AML-193 (cell line): Measurements from ENCODE around the gene INSM1.
A peak's percentile ranks its signal among the peaks of the same experiment; 100 is the strongest.
"Not testable (repeated sequence)": the region's sequence is repeated elsewhere in the genome, so short reads cannot be mapped to it uniquely, and the experiment has no call there.

ENCODE experiments used
- DNase-seq, 2 experiments: peaks; one replicate each; lab custom pipeline; 2025; lab: John Stamatoyannopoulos, UW

The INSM1 gene, protein sequence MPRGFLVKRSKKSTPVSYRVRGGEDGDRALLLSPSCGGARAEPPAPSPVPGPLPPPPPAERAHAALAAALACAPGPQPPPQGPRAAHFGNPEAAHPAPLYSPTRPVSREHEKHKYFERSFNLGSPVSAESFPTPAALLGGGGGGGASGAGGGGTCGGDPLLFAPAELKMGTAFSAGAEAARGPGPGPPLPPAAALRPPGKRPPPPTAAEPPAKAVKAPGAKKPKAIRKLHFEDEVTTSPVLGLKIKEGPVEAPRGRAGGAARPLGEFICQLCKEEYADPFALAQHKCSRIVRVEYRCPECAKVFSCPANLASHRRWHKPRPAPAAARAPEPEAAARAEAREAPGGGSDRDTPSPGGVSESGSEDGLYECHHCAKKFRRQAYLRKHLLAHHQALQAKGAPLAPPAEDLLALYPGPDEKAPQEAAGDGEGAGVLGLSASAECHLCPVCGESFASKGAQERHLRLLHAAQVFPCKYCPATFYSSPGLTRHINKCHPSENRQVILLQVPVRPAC

DNA sequence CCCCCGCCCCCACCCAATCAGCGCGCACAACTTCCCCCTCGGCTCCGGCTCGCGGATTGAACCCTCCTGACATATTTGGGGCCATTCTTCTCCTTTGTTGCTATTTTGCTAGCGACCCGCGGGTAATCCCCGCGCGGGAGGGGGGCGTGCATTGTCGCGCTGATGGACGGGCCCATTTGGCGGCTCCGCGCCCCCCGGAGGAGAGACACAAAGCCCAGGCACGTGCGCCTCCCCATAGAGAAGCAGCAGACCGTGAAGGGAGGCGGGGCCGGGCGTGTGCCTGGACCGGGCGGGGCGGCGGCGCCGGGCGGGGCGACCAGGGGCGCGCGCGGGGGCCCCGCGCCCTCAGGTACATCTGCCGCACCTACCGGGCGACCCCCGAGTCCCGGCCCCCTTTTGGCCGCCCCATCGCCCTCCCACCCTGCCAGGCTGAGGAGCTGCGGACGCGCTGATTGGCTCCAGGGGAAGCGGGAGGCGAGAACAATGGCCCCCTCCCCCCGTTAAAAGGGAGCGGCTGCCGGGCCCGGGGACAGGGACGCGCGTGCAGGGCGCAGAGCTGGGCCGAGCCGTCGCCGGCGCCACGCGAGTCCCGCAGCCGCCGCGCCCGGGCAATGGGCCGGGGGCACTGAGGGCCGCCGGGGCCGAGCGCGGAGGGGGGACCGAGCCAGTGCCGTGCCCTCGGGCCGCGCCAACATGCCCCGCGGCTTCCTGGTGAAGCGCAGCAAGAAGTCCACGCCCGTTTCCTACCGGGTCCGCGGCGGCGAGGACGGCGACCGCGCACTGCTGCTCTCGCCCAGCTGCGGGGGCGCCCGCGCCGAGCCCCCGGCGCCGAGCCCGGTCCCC, at the start of gene INSM1:
Gene INSM1 (plus strand): TSS at position 530 of the 843 bp plus-strand sequence. CDS start 164 bp downstream, at position 694.
- no peak for DNase-seq

DNA sequence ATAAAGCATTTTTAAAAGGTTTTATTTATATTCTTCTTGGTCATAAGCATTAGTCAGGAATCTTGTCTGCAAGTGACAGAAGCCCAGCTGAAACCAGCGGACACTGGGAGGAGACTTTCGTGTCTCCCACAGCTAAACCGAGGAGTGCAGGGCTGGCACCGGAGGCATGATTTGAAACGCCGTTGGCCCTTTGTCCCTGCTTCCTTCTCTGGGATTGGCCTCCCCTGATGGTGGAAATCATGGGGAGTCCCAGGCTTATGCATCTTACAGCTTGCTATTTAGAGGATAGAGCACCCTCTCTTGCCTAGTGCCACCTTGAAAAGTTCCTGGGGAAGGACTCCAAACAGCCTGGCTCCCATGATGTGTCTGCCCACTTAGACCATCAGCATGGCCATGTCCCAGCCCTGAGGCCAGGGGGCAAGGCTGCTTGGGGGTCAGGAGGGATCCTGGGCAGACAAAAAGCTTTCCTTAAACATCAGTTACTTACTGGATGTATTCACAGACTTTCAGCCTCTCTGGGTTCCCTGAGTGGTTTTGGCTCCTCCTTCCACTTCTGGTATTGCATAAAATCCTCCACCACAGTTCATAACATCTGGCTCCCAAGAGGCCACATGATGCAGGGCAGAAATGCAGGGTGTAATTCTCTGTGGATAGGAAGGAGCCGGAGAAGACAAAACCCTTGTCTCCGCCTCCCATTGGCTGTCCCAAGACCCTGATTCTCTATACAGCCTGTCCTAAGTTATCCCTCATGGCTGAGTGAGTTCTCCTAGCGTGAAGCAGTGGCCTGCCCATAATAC, 49.3 kb upstream of the INSM1 start:
- peak; percentile 61 to 80 for DNase-seq

DNA sequence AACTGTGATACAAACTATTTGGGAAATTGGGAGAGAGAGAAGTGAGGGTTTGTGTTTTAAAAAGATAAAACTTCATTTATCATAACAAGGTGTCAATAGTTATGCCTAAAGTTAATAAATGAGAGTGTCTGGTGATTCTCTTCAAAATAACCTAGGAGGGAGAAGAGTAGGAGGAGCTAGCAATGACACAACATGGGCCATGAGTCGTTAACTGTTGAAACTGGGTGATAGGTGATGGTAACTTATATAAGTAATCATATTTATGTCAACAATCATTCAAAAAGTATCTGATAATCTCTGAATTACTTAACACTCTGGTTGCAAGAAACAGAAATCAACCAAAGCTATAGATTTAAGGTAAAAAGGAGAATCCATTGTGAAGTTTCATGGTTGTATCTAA, 46.8 kb upstream of the INSM1 start:
- no peak for DNase-seq

DNA sequence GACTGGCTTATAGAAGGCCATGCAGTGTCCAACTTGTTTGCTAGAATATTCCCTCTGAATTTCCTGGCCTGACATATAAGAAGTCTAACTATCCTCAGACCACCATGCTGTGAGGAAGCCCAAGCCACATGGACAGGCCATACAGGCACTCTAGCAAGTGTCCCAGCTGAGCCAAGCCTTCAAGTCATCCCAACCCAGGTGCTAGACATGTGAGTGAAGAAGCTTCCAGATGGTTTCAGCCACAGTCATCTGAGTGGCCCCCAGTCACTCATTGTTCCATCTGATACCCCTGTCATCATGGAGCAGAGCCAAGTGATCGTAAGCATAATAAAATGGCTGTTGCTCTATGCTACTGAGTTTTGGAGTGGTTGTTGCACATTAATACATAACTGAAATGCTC, 46.0 kb upstream of the INSM1 start:
- DNase-seq, result no peak

DNA sequence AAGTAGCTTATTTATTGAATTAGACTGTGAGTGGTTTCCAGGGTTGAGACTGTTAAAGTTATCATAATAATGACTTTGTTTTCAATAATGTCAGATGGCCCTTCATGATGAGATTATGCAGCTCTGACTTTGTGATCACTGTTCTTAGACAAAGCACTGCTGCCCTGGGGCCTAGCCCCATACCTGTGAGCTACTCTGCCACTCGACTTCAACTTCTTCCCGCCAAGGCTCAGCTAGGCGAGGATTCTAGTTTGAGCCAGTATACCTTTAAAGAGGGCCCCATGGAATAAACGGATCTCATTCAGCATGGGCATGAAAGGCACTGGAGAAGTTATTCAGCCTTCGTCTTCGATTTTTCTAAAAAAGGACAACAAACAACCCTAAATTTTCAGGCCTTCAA, 45.0 kb upstream of the INSM1 start:
- DNase-seq, result no peak

DNA sequence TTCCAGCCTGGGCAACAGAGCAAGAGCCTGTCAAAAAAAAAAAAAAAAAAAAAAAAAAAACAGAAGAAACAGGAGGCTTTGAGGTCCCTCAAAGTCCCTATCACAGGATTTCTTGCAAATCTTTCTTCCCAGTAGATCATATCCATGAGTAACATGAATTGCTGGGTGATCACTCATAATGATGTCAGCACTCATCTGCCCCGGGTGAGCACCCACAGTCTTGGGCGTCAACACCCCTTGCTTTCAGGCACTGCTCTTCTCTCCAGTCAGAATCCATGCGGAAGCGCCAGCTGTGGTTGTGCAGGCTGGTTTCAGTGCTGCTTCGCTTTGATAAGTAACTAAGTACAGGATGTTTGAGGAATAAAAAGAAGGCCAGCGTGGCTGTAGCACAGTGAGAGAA, 40.2 kb upstream of the INSM1 start:
- no peak for DNase-seq

DNA sequence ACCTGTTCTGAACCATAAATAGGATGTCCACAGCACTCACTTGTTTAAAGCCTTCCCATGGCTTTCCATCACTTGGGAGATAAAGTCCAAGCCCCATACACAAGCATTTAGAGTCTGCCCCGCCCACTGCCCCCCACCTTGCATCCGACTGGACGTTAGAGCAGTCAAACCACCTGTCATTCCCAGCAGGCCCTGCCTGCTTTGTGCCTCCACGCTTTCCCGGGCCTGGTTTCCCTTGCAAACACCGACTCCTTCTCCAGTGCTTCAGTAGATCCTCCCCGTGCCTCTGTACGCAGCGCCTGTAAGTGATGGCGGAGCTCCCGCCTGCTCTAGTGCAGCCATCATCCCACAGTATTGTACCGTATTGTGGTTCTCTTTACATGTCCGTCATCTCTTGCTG, 38.3 kb upstream of the INSM1 start:
- no peak for DNase-seq

DNA sequence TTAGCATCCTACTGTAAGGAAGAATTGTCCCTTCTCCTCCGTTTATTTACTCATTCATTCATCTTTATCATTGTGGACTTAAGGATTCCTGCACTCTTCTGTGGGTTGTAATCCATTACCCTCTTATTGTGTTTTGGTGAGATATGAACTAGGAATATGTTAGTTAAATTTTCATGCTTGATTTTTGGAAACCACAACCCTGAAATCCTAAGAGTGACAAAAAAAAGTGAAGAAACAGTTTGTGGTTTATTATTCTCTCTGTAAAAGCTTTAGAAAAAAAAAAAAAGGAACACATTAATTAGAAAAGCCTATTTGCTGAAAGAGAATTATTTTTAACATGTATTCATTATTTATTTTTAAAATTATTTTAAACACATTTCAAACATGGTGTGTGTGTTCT, 36.7 kb upstream of the INSM1 start:
- DNase-seq, result peak; percentile 2 to 6

DNA sequence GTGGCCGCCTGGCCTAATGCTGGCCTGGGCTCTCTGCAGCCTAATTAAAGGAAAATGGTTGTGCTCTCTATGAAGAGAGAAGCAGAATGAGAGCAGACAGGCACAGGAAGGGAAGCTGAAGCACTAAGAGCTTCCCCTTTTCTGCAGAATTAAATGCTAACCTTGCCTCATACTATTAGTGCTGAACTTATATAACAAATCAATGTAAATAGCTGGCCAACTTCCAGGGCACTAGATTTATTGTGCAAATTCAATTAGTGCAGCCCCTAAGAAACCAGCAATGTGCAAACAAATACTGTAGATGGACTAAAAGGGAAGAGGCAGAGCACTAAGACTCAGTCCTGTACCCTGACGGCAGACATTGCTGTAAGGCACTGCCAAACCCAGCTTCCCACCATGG, 36.1 kb upstream of the INSM1 start:
- peak; percentile 41 to 42 for DNase-seq

DNA sequence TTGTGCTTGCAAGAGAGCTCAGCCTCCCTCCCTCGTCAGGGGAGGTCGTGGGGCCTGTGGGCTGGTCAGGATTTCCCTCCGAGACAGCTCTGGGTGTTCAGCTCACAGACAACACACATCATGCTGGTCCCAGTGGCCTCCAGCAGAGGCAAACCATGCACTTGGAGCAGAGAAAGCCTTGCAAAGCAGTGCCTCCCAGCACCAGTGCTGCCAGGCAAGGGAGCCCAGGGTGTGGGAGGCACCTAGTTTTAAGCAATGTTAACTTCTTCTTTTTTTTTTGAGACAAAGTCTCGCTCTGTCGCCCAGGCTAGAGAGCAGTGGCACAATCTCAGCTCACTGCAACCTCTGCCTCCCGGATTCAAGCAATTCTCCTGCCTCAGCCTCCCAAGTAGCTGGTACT, 34.0 kb upstream of the INSM1 start:
- peak; percentile 20 to 29 for DNase-seq

DNA sequence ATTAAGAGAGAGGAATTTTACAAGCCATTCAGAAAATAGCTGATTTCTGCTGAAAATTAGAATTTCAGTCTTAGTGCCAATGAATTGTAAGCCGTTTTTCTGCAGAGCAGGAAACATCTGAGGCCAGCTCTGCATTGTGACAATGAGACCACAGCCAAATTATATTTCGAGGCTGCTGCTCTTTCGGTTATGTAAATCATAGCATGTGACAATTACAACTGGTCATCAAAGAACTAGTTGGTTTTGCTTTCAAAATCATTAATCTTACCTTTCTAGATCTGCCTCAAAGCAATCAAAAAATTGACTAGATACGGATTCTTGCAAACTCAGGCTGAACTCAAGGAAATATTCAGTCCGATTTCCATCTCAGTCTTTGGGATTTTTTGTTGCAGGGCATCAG, 33.4 kb upstream of the INSM1 start:
- no peak for DNase-seq

DNA sequence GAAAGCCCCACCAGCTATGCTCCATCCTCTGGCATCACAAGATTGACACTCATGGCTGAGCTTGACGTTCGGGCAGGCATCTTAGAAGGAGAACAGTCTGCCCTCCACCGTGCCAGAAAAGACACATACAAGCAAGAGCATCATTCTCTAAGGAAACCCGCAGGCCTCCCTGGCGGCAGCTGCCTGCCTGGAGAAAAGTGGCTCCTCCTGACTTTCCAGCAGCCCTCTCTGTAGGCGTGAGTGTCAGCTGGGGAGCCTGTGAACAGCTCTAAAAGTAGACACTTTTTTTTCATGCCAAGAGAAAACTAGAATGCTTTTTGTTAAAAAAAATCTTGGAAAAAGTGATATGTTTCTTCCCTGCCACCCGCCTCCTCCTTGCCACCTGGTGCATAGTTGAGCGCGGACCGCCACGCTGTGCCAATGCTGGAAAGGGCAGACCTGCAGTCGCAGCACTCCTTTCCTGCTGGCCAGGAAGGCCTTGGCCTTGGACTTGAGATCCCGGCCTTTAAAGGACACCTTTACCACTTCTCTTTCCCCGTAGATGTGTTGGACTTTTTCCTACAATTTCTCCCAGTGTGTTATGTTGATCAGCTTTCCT, 29.7 kb upstream of the INSM1 start:
- no peak for DNase-seq

DNA sequence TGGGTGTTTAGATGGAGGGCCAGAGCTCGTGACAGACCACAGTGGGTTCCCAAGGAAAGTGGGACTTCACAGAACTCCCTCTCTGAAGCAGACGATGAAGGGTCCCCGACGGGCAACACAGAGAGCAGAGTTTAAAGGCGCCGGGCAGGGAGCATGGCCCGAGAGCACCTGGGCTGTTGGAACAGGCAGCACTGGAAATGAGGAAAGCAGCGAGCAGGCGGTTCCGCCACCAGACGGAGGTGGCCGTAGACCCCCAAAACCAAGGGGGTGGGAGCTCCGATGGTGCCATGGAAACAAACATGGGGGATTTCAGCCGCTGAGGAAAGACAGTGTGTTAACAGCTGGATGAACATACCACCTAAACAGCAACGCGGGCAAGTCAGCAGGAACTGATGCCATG, 27.5 kb upstream of the INSM1 start:
- no peak for DNase-seq

DNA sequence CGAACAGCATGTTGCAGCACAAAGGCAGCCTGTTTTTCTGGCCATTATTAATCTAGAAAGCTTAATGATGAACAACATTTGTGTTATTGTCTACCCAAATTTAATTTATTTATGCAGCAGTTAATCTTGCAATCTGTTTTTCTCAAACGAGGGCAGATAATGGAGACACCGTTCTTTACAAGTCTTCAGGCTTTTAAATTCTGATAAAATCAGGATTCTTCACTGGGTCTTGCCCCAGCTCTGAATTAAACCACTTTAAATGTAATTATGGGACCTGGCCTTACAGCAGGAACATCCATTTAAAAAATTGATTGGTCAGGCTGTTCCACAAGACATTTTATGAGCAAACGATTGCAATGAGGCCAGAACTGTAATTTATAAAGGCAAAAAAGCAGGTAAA, 26.5 kb upstream of the INSM1 start:
- no peak for DNase-seq

DNA sequence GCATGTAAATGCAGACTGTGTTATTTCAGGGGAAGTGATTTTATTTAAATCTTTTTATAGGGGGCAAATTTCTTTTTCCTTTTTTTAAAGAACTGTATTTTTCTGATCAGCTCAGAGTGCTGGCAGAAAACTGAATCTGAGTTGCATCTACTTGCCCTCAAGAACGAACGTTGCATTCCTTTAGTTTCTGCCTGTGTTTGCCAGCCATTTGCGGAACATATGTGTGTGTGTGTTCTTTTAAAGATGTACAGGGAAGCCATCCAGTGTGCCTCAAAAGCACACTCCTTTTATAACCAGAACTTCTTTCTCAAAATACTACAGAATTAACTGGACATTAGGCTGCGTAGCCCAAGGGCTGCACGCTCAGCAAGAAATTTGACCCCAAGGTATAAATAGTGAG, 25.8 kb upstream of the INSM1 start:
- DNase-seq, result no peak

DNA sequence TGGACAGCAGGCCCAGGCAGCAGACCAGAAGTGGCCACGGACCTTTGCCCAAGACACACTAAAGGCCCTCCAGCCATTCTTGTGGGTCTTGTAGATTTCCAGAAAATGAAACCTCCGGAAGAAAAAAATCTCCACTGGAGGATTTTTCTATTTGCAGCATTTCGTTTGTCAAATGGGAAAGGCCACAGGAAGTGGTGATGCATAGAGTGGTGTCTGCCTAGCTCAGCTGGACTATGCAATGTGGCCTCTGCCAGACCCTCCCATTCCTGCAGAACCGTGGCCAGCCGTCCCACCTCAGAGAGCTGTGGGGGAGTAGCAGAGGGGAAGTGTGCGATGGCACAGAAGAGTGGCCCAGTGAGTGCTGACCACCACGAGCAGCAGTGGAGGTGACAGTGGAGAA, 24.0 kb upstream of the INSM1 start:
- DNase-seq, result no peak

DNA sequence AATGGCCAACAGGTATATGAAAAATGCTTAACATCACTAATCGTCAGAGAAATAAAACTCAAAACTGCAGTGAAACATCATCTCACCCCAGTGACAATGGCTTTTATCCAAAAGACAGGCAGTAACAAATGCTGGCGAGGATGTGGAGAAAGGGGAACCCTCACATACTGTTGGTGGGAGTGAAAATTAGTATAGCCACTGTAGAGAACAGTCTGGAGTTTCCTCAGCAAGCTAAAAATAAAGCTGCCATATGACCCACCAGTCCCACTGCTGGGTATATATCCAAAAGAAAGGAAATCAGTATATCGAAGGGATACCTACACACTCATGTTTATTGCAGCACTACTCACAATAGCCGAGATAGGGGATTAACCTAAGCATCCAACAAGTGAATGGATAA, 23.4 kb upstream of the INSM1 start:
- no peak for DNase-seq

DNA sequence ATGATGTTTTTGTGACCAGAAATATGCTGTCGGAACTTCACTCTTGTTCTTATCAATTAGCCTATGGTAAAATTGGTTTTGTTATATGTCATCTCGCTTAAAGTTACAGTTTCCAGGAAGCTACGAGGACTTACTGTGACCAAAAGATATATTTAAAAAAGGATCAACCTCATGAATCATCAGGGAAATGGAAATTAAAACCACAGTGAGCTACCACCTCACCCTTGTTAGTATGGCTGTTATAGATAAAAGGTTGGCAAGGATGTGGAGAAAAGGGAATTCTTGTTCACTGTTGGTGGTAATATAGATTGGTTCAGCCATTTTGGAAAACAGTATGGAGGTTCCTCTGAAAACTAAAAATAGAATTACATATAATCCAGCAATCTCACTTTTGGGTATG, 14.3 kb upstream of the INSM1 start:
- no peak for DNase-seq

DNA sequence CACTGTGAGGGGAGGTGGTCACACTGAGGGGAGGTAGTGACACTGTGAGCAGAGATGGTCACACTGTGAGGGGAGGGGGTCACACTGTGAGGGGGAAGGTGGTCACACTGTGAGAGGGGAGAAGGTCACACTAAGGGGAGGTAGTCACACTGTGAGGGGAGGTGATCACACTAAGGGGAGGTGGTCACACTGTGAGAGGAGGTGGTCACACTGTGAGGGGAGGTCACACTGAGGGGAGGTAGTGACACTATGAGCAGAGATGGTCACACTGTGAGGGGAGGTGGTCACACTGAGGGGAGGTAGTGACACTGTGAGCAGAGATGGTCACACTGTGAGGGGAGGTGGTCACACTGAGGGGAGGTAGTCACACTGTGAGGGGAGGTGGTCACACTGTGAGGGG, 12.4 kb upstream of the INSM1 start:
- DNase-seq, result not testable (repeated sequence)

DNA sequence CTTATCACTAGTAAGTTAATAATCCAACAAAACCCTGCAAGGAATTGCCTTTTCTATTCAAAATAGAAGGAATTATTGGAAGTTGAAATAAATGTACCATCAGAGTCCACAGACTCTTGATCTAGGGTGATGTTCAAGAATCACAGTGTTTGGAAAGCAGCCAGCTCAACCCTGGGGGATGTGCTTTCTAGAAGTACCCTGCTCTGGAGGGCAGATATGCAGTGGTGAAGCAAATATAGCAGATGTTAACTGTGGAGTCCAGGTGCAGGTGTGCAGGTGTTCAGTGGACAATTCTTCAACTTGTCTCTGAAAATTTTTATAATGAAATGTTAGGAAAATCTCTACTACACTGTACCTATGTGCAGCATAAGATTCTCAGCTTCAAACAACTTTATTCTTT, 9.1 kb upstream of the INSM1 start:
- no peak for DNase-seq

DNA sequence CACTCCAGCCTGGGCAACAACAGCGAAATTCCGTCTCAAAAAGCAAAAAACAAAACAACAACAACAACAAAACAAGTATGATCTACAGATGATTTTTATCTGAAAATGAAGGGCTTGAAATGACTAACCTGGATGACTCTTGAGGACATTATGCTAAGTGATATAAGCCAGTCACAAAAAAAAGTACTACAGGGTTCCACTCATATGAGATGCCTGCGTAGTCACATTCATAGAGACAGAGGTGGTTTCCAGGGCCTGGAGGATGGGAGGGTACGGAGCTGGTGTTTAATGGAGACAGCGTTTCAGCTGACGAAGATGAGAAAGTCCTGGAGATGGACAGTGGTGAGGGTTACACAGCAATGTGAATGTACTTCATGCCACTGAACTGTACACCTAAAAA, 8.3 kb upstream of the INSM1 start:
- DNase-seq, result no peak

DNA sequence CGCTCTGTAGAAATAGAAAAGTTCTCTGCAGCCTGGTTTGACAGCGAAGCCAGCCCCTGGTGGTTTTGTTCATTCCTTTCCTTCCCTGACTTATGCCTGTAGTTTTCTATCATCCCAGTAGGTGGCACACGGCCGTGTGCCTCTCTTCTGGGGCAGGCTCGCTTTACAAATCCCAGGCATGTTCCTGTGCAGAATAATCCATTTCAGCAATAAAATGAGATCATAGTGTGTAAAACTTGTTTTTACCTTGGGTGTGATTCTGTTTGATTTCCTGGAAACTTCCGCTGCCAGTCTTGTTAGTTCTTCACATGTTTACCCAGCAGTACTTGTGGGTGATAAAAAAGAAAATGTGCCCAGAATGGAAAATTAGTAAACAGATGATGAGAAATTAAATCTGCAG, 7.4 kb upstream of the INSM1 start:
- peak; percentile 43 to 54 for DNase-seq
